Measurements from ENCODE around the gene SPARC.

Gene SPARC, protein sequence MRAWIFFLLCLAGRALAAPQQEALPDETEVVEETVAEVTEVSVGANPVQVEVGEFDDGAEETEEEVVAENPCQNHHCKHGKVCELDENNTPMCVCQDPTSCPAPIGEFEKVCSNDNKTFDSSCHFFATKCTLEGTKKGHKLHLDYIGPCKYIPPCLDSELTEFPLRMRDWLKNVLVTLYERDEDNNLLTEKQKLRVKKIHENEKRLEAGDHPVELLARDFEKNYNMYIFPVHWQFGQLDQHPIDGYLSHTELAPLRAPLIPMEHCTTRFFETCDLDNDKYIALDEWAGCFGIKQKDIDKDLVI

GRCh38 chr5:151686674-151687407 lies at the start of gene SPARC:
Gene SPARC (minus strand): TSS chr5:151686915. CDS start chr5:151676188, 10,727 bp downstream.
- no peak for DNase-seq (ENCODE audit: low spot score)

DNA sequence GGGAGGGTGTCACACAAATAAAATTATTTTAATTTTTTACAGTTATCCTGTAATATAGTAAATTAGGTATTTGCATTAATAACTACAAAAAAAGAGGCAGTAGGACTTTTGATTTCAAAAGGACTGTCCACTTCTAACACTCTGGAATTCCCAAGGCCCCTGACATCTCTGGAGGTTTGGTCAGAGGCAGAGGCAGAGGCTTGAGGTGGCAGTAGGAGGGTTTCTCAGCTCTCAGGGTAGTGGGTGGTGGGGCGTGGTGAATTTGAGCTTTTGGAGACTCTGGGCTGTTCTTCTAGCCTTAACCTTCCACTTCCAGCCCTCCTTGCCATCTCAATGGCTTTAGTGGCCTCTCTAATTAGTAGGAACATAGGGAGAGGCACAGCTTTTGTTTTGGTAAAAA lies 48.9 kb upstream of the SPARC start:
- DNase-seq (ENCODE audit: low spot score) = no peak

DNA sequence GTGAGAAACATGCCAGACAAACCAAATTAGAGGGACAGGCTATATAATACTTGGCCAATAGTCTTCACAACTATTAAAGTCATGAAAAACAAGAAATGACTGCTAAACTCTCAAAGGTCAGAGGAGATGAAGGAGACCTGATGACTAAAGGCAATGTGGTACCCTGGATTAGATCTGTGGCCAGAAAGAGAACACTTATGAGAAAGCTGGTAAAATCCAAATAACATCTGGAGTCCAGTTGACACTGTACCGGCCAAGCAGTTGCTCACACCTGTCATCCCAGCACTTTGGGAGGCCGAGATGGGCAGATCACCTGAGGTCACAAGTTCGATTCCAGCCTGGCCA lies 47.3 kb upstream of the SPARC start:
- no peak for DNase-seq (ENCODE audit: low spot score)

- DNase-seq (ENCODE audit: low spot score) = no peak
These were observed 46.8 kb upstream of the SPARC start for GRCh38 chr5:151733358-151734063.

DNA sequence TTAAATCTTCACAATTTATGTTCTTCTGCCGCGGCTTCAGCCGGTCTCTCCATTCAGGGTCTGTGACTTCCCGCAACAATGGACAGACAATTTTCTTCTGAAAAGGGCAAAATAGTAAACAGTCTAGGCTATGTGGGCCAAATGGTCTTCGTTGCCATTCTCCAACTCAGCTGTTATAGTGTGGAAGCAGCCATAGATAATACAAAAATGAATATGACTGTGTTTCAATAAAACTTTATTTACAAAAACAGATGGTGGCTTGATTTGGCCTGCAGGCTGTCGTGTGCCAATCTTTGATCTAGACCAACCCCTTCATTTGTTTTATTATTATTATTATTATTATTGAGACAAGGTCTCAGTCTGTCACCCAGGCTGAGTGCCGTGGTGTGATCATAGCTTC lies 43.7 kb upstream of the SPARC start:
- DNase-seq (ENCODE audit: low spot score) = no peak

- peak; percentile 38 for DNase-seq (ENCODE audit: low spot score)
These were observed 42.9 kb upstream of the SPARC start for GRCh38 chr5:151729597-151729996.

DNA sequence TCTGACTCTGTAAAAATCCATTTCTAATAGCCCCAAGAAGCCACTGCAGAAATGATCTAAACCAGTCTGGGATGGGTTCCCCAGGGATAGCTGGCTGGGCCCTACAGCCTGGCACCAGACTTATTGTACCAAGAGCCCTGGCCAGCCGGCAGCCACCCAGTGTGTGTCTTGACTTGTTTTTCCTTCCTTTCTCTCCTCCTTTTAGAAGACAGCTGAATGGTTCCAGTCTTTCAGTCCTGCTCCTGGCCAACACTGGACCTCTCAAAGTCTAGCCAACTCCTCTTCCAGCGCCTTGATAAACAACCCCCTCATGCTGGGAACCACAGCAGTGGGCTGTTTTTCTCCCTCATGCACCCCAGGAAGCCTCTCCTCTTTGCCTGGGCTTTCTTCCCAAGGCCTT lies 37.6 kb upstream of the SPARC start:
- no peak for DNase-seq (ENCODE audit: low spot score)

DNA sequence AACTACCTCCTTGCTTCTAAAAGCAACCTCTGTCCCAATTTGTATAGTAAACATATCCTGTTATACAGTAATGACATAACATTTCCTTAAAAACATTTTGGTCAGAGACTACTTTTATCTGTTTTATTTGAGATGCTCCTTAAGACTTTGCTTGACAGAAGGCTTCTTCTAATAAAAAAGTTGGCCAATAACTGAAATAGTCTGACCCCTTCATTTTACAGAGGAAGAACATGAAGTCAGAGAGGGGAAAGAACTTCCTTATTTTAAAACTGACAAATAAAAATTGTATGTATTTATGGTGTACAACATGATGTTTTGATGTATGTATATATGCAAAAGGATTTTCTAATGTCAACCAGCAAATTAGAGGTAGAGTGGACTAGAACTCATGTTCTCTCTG lies 35.8 kb upstream of the SPARC start:
- no peak for DNase-seq (ENCODE audit: low spot score)

- DNase-seq (ENCODE audit: low spot score) = no peak
These were observed 35.2 kb upstream of the SPARC start for GRCh38 chr5:151721812-151722391.

- peak; percentile 35 for DNase-seq (ENCODE audit: low spot score)
These were observed 34.5 kb upstream of the SPARC start for GRCh38 chr5:151721087-151721646.

DNA sequence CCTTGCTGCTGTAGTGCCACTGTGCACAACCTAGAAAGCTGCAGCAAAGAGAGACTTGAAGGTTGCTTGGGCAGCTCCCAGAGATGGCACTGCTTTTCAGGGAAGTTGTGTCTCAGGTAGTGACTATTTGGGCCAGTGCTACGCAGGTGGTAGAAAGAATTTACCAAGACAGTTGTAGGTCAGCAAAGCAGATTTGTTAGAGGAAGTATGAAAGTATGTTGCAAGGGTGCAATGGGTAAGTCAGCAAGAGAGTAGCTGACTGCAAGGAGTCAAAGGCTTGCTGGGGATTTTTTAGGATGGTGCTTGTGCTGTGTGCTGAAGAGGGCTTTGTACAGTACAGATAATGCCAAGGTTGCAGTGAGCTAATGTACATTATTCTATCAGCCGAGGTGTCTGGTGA lies 33.5 kb upstream of the SPARC start:
- DNase-seq (ENCODE audit: low spot score) = no peak

DNA sequence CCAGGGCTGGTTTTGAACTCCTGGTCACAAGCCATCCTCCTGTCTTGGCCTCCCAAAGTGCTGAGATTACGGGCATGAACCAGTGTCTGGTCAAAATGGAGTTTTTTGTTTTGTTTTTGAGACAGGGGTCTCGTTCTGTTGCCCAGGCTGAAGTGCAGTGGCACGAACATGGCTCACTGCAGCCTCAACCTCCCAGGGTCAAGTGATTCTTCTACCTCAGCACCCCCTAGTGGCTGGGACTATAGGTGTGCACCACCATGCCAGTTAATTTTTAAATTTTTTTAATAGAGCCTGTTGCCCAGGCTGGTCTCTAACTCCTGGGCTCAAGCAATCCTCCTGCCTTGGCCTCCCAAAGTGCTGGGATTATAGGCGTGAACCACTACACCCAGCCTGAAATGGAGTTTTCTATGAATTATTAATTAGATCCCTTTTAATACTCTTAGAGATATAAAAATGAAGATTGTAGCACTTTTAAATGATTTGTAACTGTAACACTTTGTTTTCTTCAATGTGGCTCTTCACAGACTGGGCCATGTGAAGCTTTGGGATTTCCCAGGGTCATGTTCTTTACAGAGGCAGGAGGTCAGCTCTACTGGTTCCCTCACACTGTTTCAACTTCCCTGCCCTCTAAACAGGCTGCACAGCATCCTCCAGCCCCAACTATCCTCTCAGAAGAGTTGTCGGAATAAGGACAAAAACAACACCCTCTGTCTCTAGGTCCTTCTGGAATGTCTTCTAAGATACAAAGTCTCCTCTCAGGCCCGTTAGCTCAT lies 32.7 kb upstream of the SPARC start:
- peak; percentile 35 for DNase-seq (ENCODE audit: low spot score)

- no peak for DNase-seq (ENCODE audit: low spot score)
These were observed 31.9 kb upstream of the SPARC start for GRCh38 chr5:151718646-151719045.

- no peak for DNase-seq (ENCODE audit: low spot score)
These were observed 31.4 kb upstream of the SPARC start for GRCh38 chr5:151718153-151718552.

DNA sequence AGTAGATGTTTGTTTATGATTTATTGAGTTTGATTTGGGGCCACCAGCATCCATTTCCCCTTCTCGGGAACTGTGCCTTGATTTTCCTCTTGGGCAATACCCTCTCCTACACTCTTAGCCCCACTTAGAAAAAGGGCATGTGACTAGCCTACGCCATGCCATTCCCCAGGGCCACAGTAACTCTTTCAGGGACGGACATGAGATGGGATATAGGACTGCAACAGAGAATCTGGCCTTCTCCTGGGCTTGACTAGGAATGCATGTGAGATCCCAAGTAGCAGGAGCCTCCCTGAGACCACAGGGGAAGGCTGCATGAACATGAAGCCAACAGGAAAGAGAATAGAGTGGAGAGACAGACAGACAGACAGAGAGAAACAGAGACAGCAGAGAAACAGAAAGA lies 30.7 kb upstream of the SPARC start:
- no peak for DNase-seq (ENCODE audit: low spot score)

GRCh38 chr5:151709109-151709735 lies 22.5 kb upstream of the SPARC start:
- DNase-seq (ENCODE audit: low spot score) = no peak

DNA sequence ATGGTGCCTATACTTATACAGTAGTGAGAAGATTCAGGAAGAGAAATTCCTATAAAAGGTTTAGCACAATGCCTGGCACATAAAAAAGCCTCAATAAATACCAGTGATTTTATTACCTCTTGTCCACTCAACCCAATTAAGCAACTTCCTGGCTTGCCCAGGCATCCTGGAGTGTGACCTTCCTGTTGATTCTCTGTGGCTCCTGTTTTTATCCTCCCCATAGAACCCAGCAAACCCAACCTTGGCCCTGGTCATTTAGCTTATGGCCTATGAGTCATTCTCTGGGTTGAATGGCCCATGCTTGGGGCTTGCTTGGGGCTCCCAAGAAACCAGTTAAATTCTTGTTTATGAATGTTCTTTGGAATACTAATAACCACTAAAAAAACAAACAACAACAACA lies 21.4 kb upstream of the SPARC start:
- DNase-seq (ENCODE audit: low spot score) = no peak

DNA sequence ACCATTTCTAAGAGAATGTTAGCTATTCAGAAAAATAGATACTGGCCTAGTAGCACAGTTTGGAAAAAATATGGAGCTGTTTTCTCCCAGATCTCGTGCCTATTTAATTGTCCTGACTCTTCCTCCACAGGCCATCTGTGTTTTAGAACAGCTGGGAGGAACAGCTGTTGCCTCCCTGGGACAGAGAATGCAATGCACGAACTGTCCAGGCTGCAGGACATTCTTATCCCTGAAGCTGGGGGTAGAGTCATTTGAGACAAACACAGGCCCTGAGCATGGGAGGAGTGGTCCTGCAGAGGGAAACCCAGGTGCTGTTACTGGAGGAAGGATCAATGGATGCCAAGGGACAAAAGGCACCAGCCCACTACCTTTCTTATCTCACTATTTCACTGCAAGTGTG lies 20.9 kb upstream of the SPARC start:
- DNase-seq (ENCODE audit: low spot score) = no peak

- no peak for DNase-seq (ENCODE audit: low spot score)
These were observed 20.2 kb upstream of the SPARC start for GRCh38 chr5:151706906-151707305.

GRCh38 chr5:151703780-151704179 lies 17.1 kb upstream of the SPARC start:
- DNase-seq (ENCODE audit: low spot score) = no peak

- DNase-seq (ENCODE audit: low spot score) = no peak
These were observed 16.5 kb upstream of the SPARC start for GRCh38 chr5:151703227-151703626.

Data from activated CD4-positive, alpha-beta T cell treated with anti-CD3 and anti-CD28 coated beads, Interleukin-2, Interleukin-4, amounts not matched to agents 100 ng/mL and 50 ng/mL, durations not matched to agents 16 hours and 8 hours (primary cell).